Activated naive CD4-positive, alpha-beta T cell treated with anti-CD3 and anti-CD28 coated beads, Interleukin-2, amount 50 U/mL, for 72 hours (primary cell): ENCODE measurements around the gene HSFY1. TPM values are rescaled to one million over a fixed set of nuclear protein-coding genes. Genes with fewer than 3 reads are reported as not detected.
A peak's percentile ranks its signal among the peaks of the same experiment; 100 is the strongest.
"Not testable (repeated sequence)": the region's sequence is repeated elsewhere in the genome, so short reads cannot be mapped to it uniquely, and the experiment has no call there.

Source experiments
- ATAC-seq, 2 donors: fragments of 150-1000 bp; cut with Tn5 transposase; 2 replicates each; pipeline ENCODE4 v1.10.0; 2021; ENCODE audit warnings: mild to moderate bottlenecking in 2 of 2, moderate library complexity in 2 of 2
- DNase-seq, 2 donors: peaks; one replicate each; pipeline ENCODE4 v3.0.0; 2021 to 2022; ENCODE audit warnings: low spot score in 2 of 2
- H3K27ac Mint-ChIP-seq, 2 donors: one replicate each; pipeline ENCODE4 v1.8.0; 2022; ENCODE audit warnings: mild to moderate bottlenecking in 2 of 2, mixed read lengths in 2 of 2
- H3K36me3 Mint-ChIP-seq, 2 donors: one replicate each; pipeline ENCODE4 v1.8.0; 2022; ENCODE audit warnings: mixed read lengths in 2 of 2
- H3K9me3 Mint-ChIP-seq, 2 donors: one replicate each; pipeline ENCODE4 v1.8.0; 2022; ENCODE audit warnings: mixed read lengths in 2 of 2
- total RNA-seq, 2 donors: library from RNA; stranded (reverse); gene quantifications; one replicate each; pipeline ENCODE4 v1.2.3, GENCODE V29; 2022

Gene HSFY1
- not detected for total RNA-seq

GRCh38 chrY:18546420-18546819 is at the start of gene HSFY1:
Gene HSFY1 (plus strand): TSS chrY:18546720. CDS start chrY:18546788, 68 bp downstream.
- not testable (repeated sequence) for DNase-seq, ATAC-seq, H3K36me3 Mint-ChIP-seq, H3K27ac Mint-ChIP-seq, H3K9me3 Mint-ChIP-seq

GRCh38 chrY:18504266-18504665 is 42.3 kb upstream of the HSFY1 start:
- not testable (repeated sequence) for DNase-seq, H3K9me3 Mint-ChIP-seq, H3K36me3 Mint-ChIP-seq, H3K27ac Mint-ChIP-seq
- ATAC-seq = peak in 1 of 2 donors; percentile 44

GRCh38 chrY:18530995-18531655 is 15.4 kb upstream of the HSFY1 start:
- H3K9me3 Mint-ChIP-seq, H3K27ac Mint-ChIP-seq, DNase-seq, H3K36me3 Mint-ChIP-seq, ATAC-seq: not testable (repeated sequence)

GRCh38 chrY:18538952-18539351 is 7.6 kb upstream of the HSFY1 start:
- DNase-seq, H3K9me3 Mint-ChIP-seq, H3K36me3 Mint-ChIP-seq, ATAC-seq, H3K27ac Mint-ChIP-seq: not testable (repeated sequence)

GRCh38 chrY:18553132-18553531 is 6.6 kb downstream of the HSFY1 start:
- not testable (repeated sequence) for H3K9me3 Mint-ChIP-seq, H3K36me3 Mint-ChIP-seq, H3K27ac Mint-ChIP-seq, DNase-seq, ATAC-seq

GRCh38 chrY:18565915-18566314 is 19.4 kb downstream of the HSFY1 start:
- H3K27ac Mint-ChIP-seq, ATAC-seq, H3K9me3 Mint-ChIP-seq, H3K36me3 Mint-ChIP-seq, DNase-seq: not testable (repeated sequence)

Other genes starting within 250 kb of the HSFY1 start
- not detected for gene HSFY2, start 227.0 kb downstream of the HSFY1 start, total RNA-seq